SU-DHL-6 (cell line): ENCODE measurements around the gene CYBRD1.

Experiments
- EZH2phosphoT487 ChIP-seq: fragments of 200-600 bp; sonication (generic), shearing (Covaris generic); conservative IDR thresholded peaks from 2 replicates; pipeline ENCODE4 v1.6.1; 2018; ENCODE audit warnings: mild to moderate bottlenecking, antibody characterized with exemption, low read length, moderate library complexity, mixed read lengths
- TF ChIP-seq, protein P1 (sequence below): fragments of 200-600 bp; sonication (generic); IDR thresholded peaks from one replicate; pipeline ENCODE4 v1.5.1; 2017; ENCODE audit warnings: antibody characterized with exemption, mild to moderate bottlenecking, low read length, moderate library complexity; ENCODE audit not compliant: insufficient read depth, poor library complexity, severe bottlenecking

DNA sequence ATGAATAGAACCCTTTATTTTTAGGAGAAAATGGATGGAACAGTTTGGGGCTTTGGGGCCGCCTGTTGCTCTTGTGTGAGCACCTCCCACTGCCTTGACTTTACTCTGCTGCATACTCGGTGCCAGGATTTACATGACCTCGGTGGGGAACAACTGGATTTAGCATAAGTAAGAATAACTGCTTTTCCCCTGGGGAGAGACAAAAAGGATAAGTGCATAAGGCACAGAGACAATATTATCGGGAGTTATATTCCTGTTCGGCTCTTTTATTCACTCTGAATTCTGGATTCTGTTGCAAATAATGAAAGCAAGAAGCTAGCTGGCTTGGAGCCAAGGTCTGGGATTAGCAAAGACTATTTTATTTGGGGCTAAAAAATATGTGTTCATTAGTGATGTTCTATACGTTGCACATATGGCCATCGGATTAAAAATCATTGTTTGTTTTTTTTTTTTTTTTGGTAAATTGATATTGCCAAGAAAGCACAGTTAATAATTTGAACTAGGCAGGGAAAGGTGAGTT lies 69.8 kb downstream of the CYBRD1 start:
- TF ChIP-seq, protein P1, sequence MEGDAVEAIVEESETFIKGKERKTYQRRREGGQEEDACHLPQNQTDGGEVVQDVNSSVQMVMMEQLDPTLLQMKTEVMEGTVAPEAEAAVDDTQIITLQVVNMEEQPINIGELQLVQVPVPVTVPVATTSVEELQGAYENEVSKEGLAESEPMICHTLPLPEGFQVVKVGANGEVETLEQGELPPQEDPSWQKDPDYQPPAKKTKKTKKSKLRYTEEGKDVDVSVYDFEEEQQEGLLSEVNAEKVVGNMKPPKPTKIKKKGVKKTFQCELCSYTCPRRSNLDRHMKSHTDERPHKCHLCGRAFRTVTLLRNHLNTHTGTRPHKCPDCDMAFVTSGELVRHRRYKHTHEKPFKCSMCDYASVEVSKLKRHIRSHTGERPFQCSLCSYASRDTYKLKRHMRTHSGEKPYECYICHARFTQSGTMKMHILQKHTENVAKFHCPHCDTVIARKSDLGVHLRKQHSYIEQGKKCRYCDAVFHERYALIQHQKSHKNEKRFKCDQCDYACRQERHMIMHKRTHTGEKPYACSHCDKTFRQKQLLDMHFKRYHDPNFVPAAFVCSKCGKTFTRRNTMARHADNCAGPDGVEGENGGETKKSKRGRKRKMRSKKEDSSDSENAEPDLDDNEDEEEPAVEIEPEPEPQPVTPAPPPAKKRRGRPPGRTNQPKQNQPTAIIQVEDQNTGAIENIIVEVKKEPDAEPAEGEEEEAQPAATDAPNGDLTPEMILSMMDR: no peak
- TF ChIP-seq EZH2phosphoT487: no peak
